OCI-LY1 (cell line): ENCODE measurements around the gene ZNF827.

Experiments used
- H2AFZ ChIP-seq: fragments of 200-600 bp; sonication (generic), shearing (Covaris generic); 2 replicates; pipeline ENCODE4 v1.6.0; 2014; ENCODE audit warnings: antibody characterized with exemption, mild to moderate bottlenecking, low read length
- H3F3A ChIP-seq: fragments of 200-600 bp; sonication (generic), shearing (Covaris generic); 2 replicates; pipeline ENCODE4 v1.6.0; 2014; ENCODE audit warnings: mild to moderate bottlenecking, antibody characterized with exemption, low read length, moderate library complexity; ENCODE audit not compliant: insufficient read depth
- H3K27ac ChIP-seq: fragments of 200-600 bp; sonication (generic); 2 replicates; pipeline ENCODE4 v1.5.1; 2014; ENCODE audit warnings: low read length, mixed run types, mild to moderate bottlenecking, low read depth; ENCODE audit not compliant: poor library complexity, severe bottlenecking
- H3K27me3 ChIP-seq: fragments of 200-600 bp; sonication (generic); 2 replicates; pipeline ENCODE4 v1.6.0; 2014; ENCODE audit warnings: antibody characterized with exemption, mild to moderate bottlenecking, low read length, moderate library complexity; ENCODE audit not compliant: insufficient read depth
- H3K36me3 ChIP-seq: fragments of 200-600 bp; sonication (generic); 2 replicates; pipeline ENCODE4 v1.6.1; 2014; ENCODE audit warnings: mild to moderate bottlenecking, antibody characterized with exemption, low read length, moderate library complexity, mixed read lengths; ENCODE audit not compliant: insufficient read depth
- H3K4me1 ChIP-seq: fragments of 200-600 bp; sonication (generic); 2 replicates; pipeline ENCODE4 v1.5.1; 2014; ENCODE audit warnings: mild to moderate bottlenecking, low read length, moderate library complexity; ENCODE audit not compliant: insufficient read depth, severe bottlenecking
- H3K4me2 ChIP-seq: fragments of 200-600 bp; sonication (generic), shearing (Covaris generic); 2 replicates; pipeline ENCODE4 v1.6.1; 2014; ENCODE audit warnings: low read length
- H3K4me3 ChIP-seq: fragments of 200-600 bp; sonication (generic); 2 replicates; pipeline ENCODE4 v1.5.1; 2014; ENCODE audit warnings: low read length, low read depth, mild to moderate bottlenecking, mixed read lengths; ENCODE audit not compliant: poor library complexity, severe bottlenecking
- H3K79me2 ChIP-seq: fragments of 200-600 bp; shearing (Covaris generic); 2 replicates; pipeline ENCODE4 v1.6.1; 2016; ENCODE audit warnings: mixed run types, low read length, mixed read lengths; ENCODE audit not compliant: insufficient read depth
- H3K9ac ChIP-seq: fragments of 200-600 bp; sonication (generic), shearing (Covaris generic); 2 replicates; pipeline ENCODE4 v1.6.1; 2014; ENCODE audit warnings: mild to moderate bottlenecking, low read length, mixed read lengths
- H3K9me2 ChIP-seq: fragments of 200-600 bp; sonication (generic), shearing (Covaris generic); 2 replicates; pipeline ENCODE4 v1.6.1; 2014; ENCODE audit warnings: low read depth, mild to moderate bottlenecking, low read length, mixed read lengths
- H3K9me3 ChIP-seq: fragments of 200-600 bp; shearing (Covaris generic); 2 replicates; pipeline ENCODE4 v1.6.1; 2014; ENCODE audit warnings: low read length, mixed read lengths
- H4K20me1 ChIP-seq: fragments of 200-600 bp; sonication (generic), shearing (Covaris generic); 2 replicates; pipeline ENCODE4 v1.6.0; 2016; ENCODE audit warnings: mild to moderate bottlenecking, low read length; ENCODE audit not compliant: insufficient read depth
- CTCF ChIP-seq: fragments of 200-600 bp; sonication (generic), shearing (Covaris generic); IDR thresholded peaks from 2 replicates; pipeline ENCODE4 v1.5.1; 2017; ENCODE audit warnings: mild to moderate bottlenecking, antibody characterized with exemption, low read length, moderate library complexity, mixed read lengths
- EZH2 ChIP-seq: fragments of 200-600 bp; sonication (generic), shearing (Covaris generic); IDR thresholded peaks from 2 replicates; pipeline ENCODE4 v1.8.0; 2017; ENCODE audit warnings: borderline replicate concordance, mixed run types, mild to moderate bottlenecking, antibody characterized with exemption, low read length, moderate library complexity, mixed read lengths

ZNF827 gene

GRCh38 chr4:145936142-145936996 lies 2.3 kb downstream of the ZNF827 start:
- Histone ChIP-seq H3K4me3 (peak overlapping the region; percentile 88), H3K79me2 (peaks cover 40% of the 10 kb centered on the region), H4K20me1 (no peaks in the 10 kb centered on the region), H3K4me2 (peak overlapping the region; percentile 71), H3K9me2 (no peaks in the 10 kb centered on the region), H3K9ac (peak overlapping the region; percentile 88), H3K36me3 (peaks cover 5% of the 10 kb centered on the region; the same call in 1 of the 2 replicates), H2AFZ (no peak overlapping the region), H3K9me3 (no peaks in the 10 kb centered on the region), H3K27me3 (no peaks in the 10 kb centered on the region), H3K27ac (peak overlapping the region; percentile 91), H3K4me1 (peaks cover 54% of the 10 kb centered on the region), H3F3A (no peaks in the 10 kb centered on the region)
- no peak for TF ChIP-seq EZH2
- peak; percentile 31; the same call in 1 of the 2 replicates for TF ChIP-seq CTCF

GRCh38 chr4:145935253-145936141 lies 3.1 kb downstream of the ZNF827 start:
- Histone ChIP-seq H2AFZ (no peak overlapping the region), H3K36me3 (peaks cover 5% of the 10 kb centered on the region; the same call in 1 of the 2 replicates), H3F3A (no peaks in the 10 kb centered on the region), H3K27ac (peak overlapping the region; percentile 91), H3K4me3 (peak overlapping the region; percentile 88), H3K4me1 (peaks cover 63% of the 10 kb centered on the region), H3K4me2 (peak overlapping the region; percentile 71), H3K9ac (peak overlapping the region; percentile 88), H4K20me1 (no peaks in the 10 kb centered on the region), H3K27me3 (no peaks in the 10 kb centered on the region), H3K9me2 (no peaks in the 10 kb centered on the region), H3K79me2 (peaks cover 48% of the 10 kb centered on the region), H3K9me3 (no peaks in the 10 kb centered on the region)
- TF ChIP-seq CTCF (no peak), EZH2 (no peak)

- no peaks in the 10 kb centered on the region for H4K20me1 ChIP-seq
- peak overlapping the region; percentile 88 for H3K9ac ChIP-seq
- H3K4me3 ChIP-seq, result peak overlapping the region; percentile 88
- no peak overlapping the region for H2AFZ ChIP-seq
- H3K27ac ChIP-seq, result peak overlapping the region; percentile 91
- TF ChIP-seq EZH2, result no peak
- TF ChIP-seq CTCF, result no peak
- peaks cover 58% of the 10 kb centered on the region for H3K79me2 ChIP-seq
- H3K27me3 ChIP-seq, result no peaks in the 10 kb centered on the region
- H3F3A ChIP-seq, result no peaks in the 10 kb centered on the region
- peak overlapping the region; percentile 71 for H3K4me2 ChIP-seq
- H3K4me1 ChIP-seq, result peaks cover 70% of the 10 kb centered on the region
- H3K36me3 ChIP-seq, result peaks cover 5% of the 10 kb centered on the region; the same call in 1 of the 2 replicates
- no peaks in the 10 kb centered on the region for H3K9me3 ChIP-seq
- no peaks in the 10 kb centered on the region for H3K9me2 ChIP-seq
Observed at GRCh38 chr4:145934434-145935047, 4.1 kb downstream of the ZNF827 start.
